Kasumi-1 (cell line): ENCODE results near the gene MVB12B.
"Not testable (repeated sequence)": the region's sequence is repeated elsewhere in the genome, so short reads cannot be mapped to it uniquely, and the experiment has no call there.

Source experiments
- DNase-seq, 2 experiments: peaks; one replicate each; lab custom pipeline; 2025; lab: John Stamatoyannopoulos, UW

The MVB12B gene

GRCh38 chr9:126326228-126327005 is at the start of gene MVB12B:
Gene MVB12B (plus strand): TSS chr9:126326829. CDS start chr9:126326930, 101 bp downstream.
- DNase-seq, result no peak

GRCh38 chr9:126283799-126284465 is 42.7 kb upstream of the MVB12B start:
- no peak for DNase-seq

- not testable (repeated sequence) for DNase-seq
Observed at GRCh38 chr9:126285652-126286051, 41.0 kb upstream of the MVB12B start.

- DNase-seq, result no peak
Observed at GRCh38 chr9:126287166-126287866, 39.3 kb upstream of the MVB12B start.

- no peak for DNase-seq
Observed at GRCh38 chr9:126290871-126291270, 35.8 kb upstream of the MVB12B start.

- DNase-seq, result no peak
Observed at GRCh38 chr9:126291925-126292324, 34.7 kb upstream of the MVB12B start.

- no peak for DNase-seq
Observed at GRCh38 chr9:126292736-126293521, 33.7 kb upstream of the MVB12B start.

- DNase-seq, result peak in 1 of 2 experiments; percentile 3
Observed at GRCh38 chr9:126293522-126293889, 33.1 kb upstream of the MVB12B start.

- no peak for DNase-seq
Observed at GRCh38 chr9:126294331-126295081, 32.1 kb upstream of the MVB12B start.

GRCh38 chr9:126295082-126295477 is 31.5 kb upstream of the MVB12B start:
- no peak for DNase-seq

GRCh38 chr9:126295516-126295915 is 31.1 kb upstream of the MVB12B start:
- DNase-seq, result no peak

GRCh38 chr9:126295936-126296600 is 30.6 kb upstream of the MVB12B start:
- no peak for DNase-seq

GRCh38 chr9:126296687-126297086 is 29.9 kb upstream of the MVB12B start:
- no peak for DNase-seq

GRCh38 chr9:126297661-126298060 is 29.0 kb upstream of the MVB12B start:
- DNase-seq, result no peak

- DNase-seq, result no peak
Observed at GRCh38 chr9:126298063-126298801, 28.4 kb upstream of the MVB12B start.

- DNase-seq, result no peak
Observed at GRCh38 chr9:126299706-126300276, 26.8 kb upstream of the MVB12B start.

GRCh38 chr9:126301196-126301595 is 25.4 kb upstream of the MVB12B start:
- DNase-seq, result no peak

GRCh38 chr9:126301985-126302603 is 24.5 kb upstream of the MVB12B start:
- peak; percentile 57 to 80 for DNase-seq

GRCh38 chr9:126302730-126303129 is 23.9 kb upstream of the MVB12B start:
- no peak for DNase-seq
